Esophagus squamous epithelium (tissue), 5 donors: ENCODE data around the gene OCRL. TPM values are rescaled to one million over a fixed set of nuclear protein-coding genes. Genes with fewer than 3 reads are reported as not detected.

ENCODE experiments used
- DNase-seq: peaks from one replicate; lab custom pipeline; 2025; lab: John Stamatoyannopoulos, UW
- H3K27ac ChIP-seq, 4 donors: fragments of 200-600 bp; sonication (generic); one replicate each; pipeline ENCODE4 v1.5.1; 2016 to 2019; ENCODE audit warnings: mild to moderate bottlenecking in 1 of 4
- H3K27me3 ChIP-seq, 4 donors: fragments of 200-600 bp; sonication (generic); 1 replicate in 3 of 4; 2 replicates in 1 of 4; pipeline versions ENCODE4 v1.5.1 to v1.6.0; 2017 to 2021; ENCODE audit warnings: antibody characterized with exemption in 1 of 4
- H3K36me3 ChIP-seq, 3 donors: fragments of 200-600 bp; sonication (generic); one replicate each; pipeline ENCODE4 v1.5.1; 2016 to 2019
- H3K4me1 ChIP-seq, 3 donors: fragments of 200-600 bp; sonication (generic); one replicate each; pipeline ENCODE4 v1.5.1; 2017 to 2019
- H3K4me3 ChIP-seq, 4 donors: fragments of 200-600 bp; sonication (generic); 1 replicate in 3 of 4; 2 replicates in 1 of 4; pipeline ENCODE4 v1.5.1; 2016 to 2019; ENCODE audit warnings: mild to moderate bottlenecking in 2 of 4, moderate library complexity in 1 of 4
- H3K9me3 ChIP-seq, 3 donors: fragments of 200-600 bp; sonication (generic); one replicate each; pipeline ENCODE4 v1.5.1; 2016 to 2019
- POLR2A ChIP-seq, 4 donors: fragments of 450-650 bp; IDR thresholded peaks; one replicate each; pipeline ENCODE4 v1.6.1; 2017; ENCODE audit warnings: antibody characterized with exemption in 4 of 4, mild to moderate bottlenecking in 4 of 4, moderate library complexity in 3 of 4
- WGBS, 2 donors: methylation state at CpG; one replicate each; pipeline ENCODE4 v1.1.5; 2018; 5-methylcytosine and 5-hydroxymethylcytosine counted together
- intact Hi-C: fragments of 100-400 bp; cut with DNase I; formaldehyde crosslinking; loops from one replicate; pipeline ENCODE4 v1.15.0; 2022
- total RNA-seq, 4 donors: library from RNA; depleted of rRNA; stranded (reverse); fragments of >200 nt; gene quantifications; one replicate each; pipeline ENCODE4 v1.1.0, GENCODE V29; 2016
- TF ChIP-seq, protein P1 (sequence below), 6 experiments: fragments of 450-650 bp in 4 of 6; fragments of 200-600 bp in 2 of 6; sonication (generic) in 2 of 6; IDR thresholded peaks; one replicate each; pipeline ENCODE4 v1.5.1; 2016 to 2019; ENCODE audit warnings: antibody characterized with exemption in 6 of 6, mild to moderate bottlenecking in 4 of 6, moderate library complexity in 4 of 6
- donor health status: DM: yes; HTN: yes; CAD: no.

The OCRL gene
- total RNA-seq, 4 donors from 2014 or later = 7.9 to 13.4 (median 10.7) TPM

- 71 to 84% methylated on average over 3 to 4 of the region's 4 CpGs for WGBS, 2 donors
- intact Hi-C loops = no loop called here
These were observed 50.5 kb downstream of the OCRL start for GRCh38 chrX:129590596-129590995.

DNA sequence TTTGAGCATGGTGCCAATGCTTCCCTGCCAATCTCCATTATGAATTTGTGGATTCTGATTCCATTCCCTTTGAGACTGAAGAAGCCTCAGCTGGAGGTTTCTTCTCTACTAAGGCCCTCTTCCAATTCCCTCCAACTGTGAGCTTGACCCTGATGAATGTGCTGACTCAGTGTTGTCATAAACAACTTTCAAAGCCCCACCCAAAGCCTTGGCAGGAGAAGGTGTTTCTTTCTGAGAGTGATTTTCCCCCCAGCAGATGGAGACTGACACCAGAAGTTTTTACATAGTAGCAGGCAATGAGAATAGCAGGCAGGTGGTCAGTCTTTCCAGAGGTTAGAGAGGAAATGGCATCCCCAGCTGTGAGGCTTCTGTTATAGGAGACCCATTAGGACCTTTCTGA is 53.1 kb downstream of the OCRL start:
- H3K4me1 ChIP-seq = peaks cover 0 to 9% (median 0%) of the 10 kb centered on the region in 3 donors
- intact Hi-C loops = no loop called here
- no peaks in the 10 kb centered on the region for H3K9me3 ChIP-seq
- no peak overlapping the region for H3K4me3 ChIP-seq
- no peaks in the 10 kb centered on the region for H3K27me3 ChIP-seq
- peak overlapping the region in 1 of 4 donors; percentile 21 for H3K27ac ChIP-seq
- H3K36me3 ChIP-seq = peaks cover 0 to 41% (median 0%) of the 10 kb centered on the region in 3 donors
- TF ChIP-seq, protein P1, sequence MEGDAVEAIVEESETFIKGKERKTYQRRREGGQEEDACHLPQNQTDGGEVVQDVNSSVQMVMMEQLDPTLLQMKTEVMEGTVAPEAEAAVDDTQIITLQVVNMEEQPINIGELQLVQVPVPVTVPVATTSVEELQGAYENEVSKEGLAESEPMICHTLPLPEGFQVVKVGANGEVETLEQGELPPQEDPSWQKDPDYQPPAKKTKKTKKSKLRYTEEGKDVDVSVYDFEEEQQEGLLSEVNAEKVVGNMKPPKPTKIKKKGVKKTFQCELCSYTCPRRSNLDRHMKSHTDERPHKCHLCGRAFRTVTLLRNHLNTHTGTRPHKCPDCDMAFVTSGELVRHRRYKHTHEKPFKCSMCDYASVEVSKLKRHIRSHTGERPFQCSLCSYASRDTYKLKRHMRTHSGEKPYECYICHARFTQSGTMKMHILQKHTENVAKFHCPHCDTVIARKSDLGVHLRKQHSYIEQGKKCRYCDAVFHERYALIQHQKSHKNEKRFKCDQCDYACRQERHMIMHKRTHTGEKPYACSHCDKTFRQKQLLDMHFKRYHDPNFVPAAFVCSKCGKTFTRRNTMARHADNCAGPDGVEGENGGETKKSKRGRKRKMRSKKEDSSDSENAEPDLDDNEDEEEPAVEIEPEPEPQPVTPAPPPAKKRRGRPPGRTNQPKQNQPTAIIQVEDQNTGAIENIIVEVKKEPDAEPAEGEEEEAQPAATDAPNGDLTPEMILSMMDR (IDR thresholded peaks at IDR 0.05) = no peak
- no peak for TF ChIP-seq POLR2A (IDR thresholded peaks at IDR 0.05)
- DNase-seq = no peak

More at GRCh38 chrX:129590596-129590995, 50.5 kb downstream of the OCRL start:
- Histone ChIP-seq H3K4me1 (peaks cover 0 to 9% (median 0%) of the 10 kb centered on the region in 3 donors), H3K9me3 (no peaks in the 10 kb centered on the region), H3K4me3 (no peak overlapping the region), H3K27me3 (no peaks in the 10 kb centered on the region), H3K27ac (no peak overlapping the region), H3K36me3 (peaks cover 0 to 59% (median 0%) of the 10 kb centered on the region in 3 donors)
- DNase-seq = no peak
- TF ChIP-seq POLR2A (IDR thresholded peaks at IDR 0.05) = no peak
- TF ChIP-seq, protein P1 (IDR thresholded peaks at IDR 0.05) = no peak

- H3K9me3 ChIP-seq = no peaks in the 10 kb centered on the region
- no peak overlapping the region for H3K27ac ChIP-seq
- intact Hi-C loops = no loop called here
- TF ChIP-seq POLR2A (IDR thresholded peaks at IDR 0.05) = no peak
- TF ChIP-seq, protein P1 (IDR thresholded peaks at IDR 0.05) = no peak
- H3K4me3 ChIP-seq = no peak overlapping the region
- DNase-seq = no peak
- no peaks in the 10 kb centered on the region for H3K27me3 ChIP-seq
- H3K4me1 ChIP-seq = peaks cover 0 to 9% (median 0%) of the 10 kb centered on the region in 3 donors
- 55% methylated on average over 1 of the region's 1 CpG; no CpG with 5 or more reads in 1 of the 2 donors for WGBS, 2 donors
- H3K36me3 ChIP-seq = peaks cover 0 to 25% (median 0%) of the 10 kb centered on the region in 3 donors
These were observed 54.7 kb downstream of the OCRL start for GRCh38 chrX:129594781-129595180.

GRCh38 chrX:129596077-129596476 is 56.0 kb downstream of the OCRL start:
- H3K9me3 ChIP-seq = no peaks in the 10 kb centered on the region
- no peak overlapping the region for H3K27ac ChIP-seq
- H3K27me3 ChIP-seq = no peaks in the 10 kb centered on the region
- DNase-seq = no peak
- H3K36me3 ChIP-seq = peaks cover 0 to 13% (median 0%) of the 10 kb centered on the region in 3 donors
- intact Hi-C loops = no loop called here
- H3K4me1 ChIP-seq = peaks cover 0 to 9% (median 0%) of the 10 kb centered on the region in 3 donors
- H3K4me3 ChIP-seq = no peak overlapping the region
- 72 to 80% methylated on average over 5 of the region's 5 CpGs for WGBS, 2 donors
- TF ChIP-seq, protein P1 (IDR thresholded peaks at IDR 0.05) = no peak

GRCh38 chrX:129597905-129598304 is 57.8 kb downstream of the OCRL start:
- no peaks in the 10 kb centered on the region for H3K9me3 ChIP-seq
- 67 to 71% methylated on average over 3 to 5 of the region's 5 CpGs for WGBS, 2 donors
- no peaks in the 10 kb centered on the region for H3K27me3 ChIP-seq
- peaks cover 0 to 6% (median 0%) of the 10 kb centered on the region in 3 donors for H3K4me1 ChIP-seq
- intact Hi-C loops = no loop called here
- DNase-seq = no peak
- TF ChIP-seq POLR2A (IDR thresholded peaks at IDR 0.05) = no peak
- TF ChIP-seq, protein P1 (IDR thresholded peaks at IDR 0.05) = no peak
- no peak overlapping the region for H3K4me3 ChIP-seq
- no peak overlapping the region for H3K27ac ChIP-seq
- H3K36me3 ChIP-seq = peaks cover 0 to 7% (median 0%) of the 10 kb centered on the region in 3 donors
